ENCODE measurements around the gene NDRG3. TPM values are rescaled to one million over a fixed set of nuclear protein-coding genes. Genes with fewer than 3 reads are reported as not detected.

NDRG3 gene
- total RNA-seq, 1 donor from 2014 or later: 21.1 TPM

- Histone ChIP-seq H3K27ac (no peak overlapping the region), H3K36me3 (no peaks in the 10 kb centered on the region), H3K4me1 (peaks cover 28% of the 10 kb centered on the region), H3K27me3 (no peaks in the 10 kb centered on the region), H3K4me3 (no peak overlapping the region), H3K9me3 (no peaks in the 10 kb centered on the region)
- TF ChIP-seq POLR2A (IDR thresholded peaks at IDR 0.05) (no peak), POLR2AphosphoS5 (IDR thresholded peaks at IDR 0.05; ENCODE audit: insufficient read depth in 1 of 2, low read depth in 1 of 2) (no peak)
- TF ChIP-seq, protein P1, sequence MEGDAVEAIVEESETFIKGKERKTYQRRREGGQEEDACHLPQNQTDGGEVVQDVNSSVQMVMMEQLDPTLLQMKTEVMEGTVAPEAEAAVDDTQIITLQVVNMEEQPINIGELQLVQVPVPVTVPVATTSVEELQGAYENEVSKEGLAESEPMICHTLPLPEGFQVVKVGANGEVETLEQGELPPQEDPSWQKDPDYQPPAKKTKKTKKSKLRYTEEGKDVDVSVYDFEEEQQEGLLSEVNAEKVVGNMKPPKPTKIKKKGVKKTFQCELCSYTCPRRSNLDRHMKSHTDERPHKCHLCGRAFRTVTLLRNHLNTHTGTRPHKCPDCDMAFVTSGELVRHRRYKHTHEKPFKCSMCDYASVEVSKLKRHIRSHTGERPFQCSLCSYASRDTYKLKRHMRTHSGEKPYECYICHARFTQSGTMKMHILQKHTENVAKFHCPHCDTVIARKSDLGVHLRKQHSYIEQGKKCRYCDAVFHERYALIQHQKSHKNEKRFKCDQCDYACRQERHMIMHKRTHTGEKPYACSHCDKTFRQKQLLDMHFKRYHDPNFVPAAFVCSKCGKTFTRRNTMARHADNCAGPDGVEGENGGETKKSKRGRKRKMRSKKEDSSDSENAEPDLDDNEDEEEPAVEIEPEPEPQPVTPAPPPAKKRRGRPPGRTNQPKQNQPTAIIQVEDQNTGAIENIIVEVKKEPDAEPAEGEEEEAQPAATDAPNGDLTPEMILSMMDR (IDR thresholded peaks at IDR 0.05): no peak
- DNase-seq (ENCODE audit: extremely low spot score in 2 of 2): no peak
- intact Hi-C loops (cut with DNase I): no loop called here
Measured at GRCh38 chr20:36741072-36741471, 4.8 kb downstream of the NDRG3 start.

DNA sequence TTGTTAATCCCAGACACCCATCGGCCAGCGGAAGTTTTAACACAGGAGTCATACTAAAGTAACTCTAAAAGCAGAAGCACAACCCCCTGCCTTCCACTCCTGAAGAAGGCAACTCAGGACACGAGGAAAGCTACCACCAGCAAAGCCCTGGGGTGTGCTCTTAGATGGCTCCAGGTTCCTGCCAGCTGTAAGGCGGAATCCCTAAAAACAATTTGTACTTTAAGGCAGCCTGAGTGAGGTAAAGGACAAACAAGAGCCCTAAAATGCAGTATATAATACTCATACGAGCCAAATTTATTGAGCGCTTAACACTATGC, 8.7 kb downstream of the NDRG3 start:
- TF ChIP-seq, protein P1 (IDR thresholded peaks at IDR 0.05): no peak
- TF ChIP-seq POLR2AphosphoS5 (IDR thresholded peaks at IDR 0.05; ENCODE audit: insufficient read depth in 1 of 2, low read depth in 1 of 2) (no peak), POLR2A (IDR thresholded peaks at IDR 0.05) (no peak)
- no peak overlapping the region for H3K27ac ChIP-seq
- no peak for DNase-seq (ENCODE audit: extremely low spot score in 2 of 2)
- no peaks in the 10 kb centered on the region for H3K36me3 ChIP-seq
- peaks cover 12% of the 10 kb centered on the region for H3K4me1 ChIP-seq
- intact Hi-C loops (cut with DNase I): no loop called here
- no peaks in the 10 kb centered on the region for H3K27me3 ChIP-seq
- H3K9me3 ChIP-seq: no peaks in the 10 kb centered on the region
- H3K4me3 ChIP-seq: no peak overlapping the region

DNA sequence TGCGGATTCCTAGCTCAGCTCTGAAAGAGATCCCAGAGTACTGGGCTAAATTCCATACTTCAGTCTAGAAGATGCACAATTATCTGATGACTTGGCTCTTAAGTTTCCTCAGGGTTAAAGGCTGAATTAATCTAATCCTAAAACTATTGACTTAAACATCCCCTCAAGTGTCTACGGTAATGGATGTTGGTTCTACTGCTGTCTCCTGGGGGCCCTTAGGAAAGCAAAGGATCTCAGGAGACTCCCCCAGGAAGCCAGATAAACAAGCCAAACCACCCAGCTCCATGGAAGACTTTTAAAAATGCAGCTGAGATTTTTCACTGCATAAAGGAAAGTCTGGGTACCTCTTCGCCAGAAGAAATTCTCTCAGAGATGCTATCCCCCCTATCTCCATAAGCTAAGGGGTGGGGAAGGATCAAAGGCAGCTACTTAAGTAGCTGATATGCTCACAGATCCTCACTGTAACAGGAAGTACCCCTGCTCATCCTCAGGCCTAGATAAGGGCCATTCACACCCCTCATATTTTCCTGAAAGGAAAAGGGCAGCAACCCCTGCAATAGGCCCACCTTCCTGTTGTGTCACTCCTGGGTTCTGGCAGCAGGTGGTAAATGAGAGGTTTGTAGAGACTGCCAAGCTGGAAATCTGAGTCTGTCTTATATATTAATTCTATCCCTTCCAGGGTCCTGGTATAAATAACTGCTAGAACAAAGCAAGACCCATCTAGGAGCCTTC, 9.3 kb downstream of the NDRG3 start:
- H3K4me3 ChIP-seq: no peak overlapping the region
- peaks cover 12% of the 10 kb centered on the region for H3K4me1 ChIP-seq
- intact Hi-C loops (cut with DNase I): no loop called here
- no peaks in the 10 kb centered on the region for H3K9me3 ChIP-seq
- no peak overlapping the region for H3K27ac ChIP-seq
- TF ChIP-seq, protein P1 (IDR thresholded peaks at IDR 0.05): no peak
- TF ChIP-seq POLR2A (IDR thresholded peaks at IDR 0.05) (no peak), POLR2AphosphoS5 (IDR thresholded peaks at IDR 0.05; ENCODE audit: insufficient read depth in 1 of 2, low read depth in 1 of 2) (no peak)
- H3K27me3 ChIP-seq: no peaks in the 10 kb centered on the region
- DNase-seq (ENCODE audit: extremely low spot score in 2 of 2): no peak
- H3K36me3 ChIP-seq: no peaks in the 10 kb centered on the region

- H3K27ac ChIP-seq: no peak overlapping the region
- no peak for DNase-seq (ENCODE audit: extremely low spot score in 2 of 2)
- H3K27me3 ChIP-seq: no peaks in the 10 kb centered on the region
- H3K4me3 ChIP-seq: no peak overlapping the region
- H3K9me3 ChIP-seq: no peaks in the 10 kb centered on the region
- peaks cover 12% of the 10 kb centered on the region for H3K4me1 ChIP-seq
- TF ChIP-seq, protein P1 (IDR thresholded peaks at IDR 0.05): no peak
- TF ChIP-seq POLR2A (IDR thresholded peaks at IDR 0.05) (no peak), POLR2AphosphoS5 (IDR thresholded peaks at IDR 0.05; ENCODE audit: insufficient read depth in 1 of 2, low read depth in 1 of 2) (no peak)
- no peaks in the 10 kb centered on the region for H3K36me3 ChIP-seq
- intact Hi-C loops (cut with DNase I): no loop called here
Measured at GRCh38 chr20:36732456-36732855, 13.4 kb downstream of the NDRG3 start.

DNA sequence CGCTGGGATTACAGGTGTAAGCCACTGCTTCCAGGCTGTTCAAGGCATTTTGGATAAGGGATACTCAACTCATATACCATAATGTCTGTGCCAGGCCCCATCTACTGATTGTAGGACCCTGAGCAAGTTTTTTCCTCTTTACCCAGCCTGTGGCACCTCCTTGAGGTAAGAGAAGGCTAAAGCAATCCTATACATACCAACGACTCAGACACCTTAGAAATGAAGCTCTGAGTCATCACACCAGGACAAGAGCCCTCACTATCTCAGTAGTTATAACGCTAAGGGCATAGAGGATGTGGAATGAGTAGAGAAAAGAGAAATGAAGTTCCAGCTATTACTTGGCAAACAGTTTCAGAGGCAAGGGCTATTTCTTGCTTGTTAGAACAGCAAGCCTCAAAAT, 16.9 kb downstream of the NDRG3 start:
- Histone ChIP-seq H3K9me3 (no peaks in the 10 kb centered on the region), H3K4me3 (no peak overlapping the region), H3K36me3 (no peaks in the 10 kb centered on the region), H3K4me1 (no peaks in the 10 kb centered on the region), H3K27me3 (no peaks in the 10 kb centered on the region), H3K27ac (no peak overlapping the region)
- intact Hi-C loops (cut with DNase I): no loop called here
- DNase-seq (ENCODE audit: extremely low spot score in 2 of 2): no peak
- TF ChIP-seq POLR2AphosphoS5 (IDR thresholded peaks at IDR 0.05; ENCODE audit: insufficient read depth in 1 of 2, low read depth in 1 of 2) (no peak), POLR2A (IDR thresholded peaks at IDR 0.05) (no peak)
- TF ChIP-seq, protein P1 (IDR thresholded peaks at IDR 0.05): no peak

Measured in vagina (tissue), 2 donors.